Astrocyte of the cerebellum (primary cell): ENCODE measurements around the gene POC5.
A peak's percentile ranks its signal among the peaks of the same experiment; 100 is the strongest.
"Not testable (repeated sequence)": the region's sequence is repeated elsewhere in the genome, so short reads cannot be mapped to it uniquely, and the experiment has no call there.

ENCODE experiments used
- DNase-seq: peaks from one replicate; pipeline ENCODE4 v3.0.0-alpha.2; 2011; ENCODE audit warnings: low read depth
- H3K4me3 ChIP-seq: 2 replicates; pipeline ENCODE4 v1.5.1; 2011; ENCODE audit warnings: mild to moderate bottlenecking, low read depth, low read length, moderate library complexity
- in situ Hi-C: cut with HindIII; loops from 2 replicates; pipeline ENCODE4 v1.10.0; 2017; ENCODE audit warnings: low sequenced_read_pairs
- TF ChIP-seq, protein P1 (sequence below): IDR thresholded peaks from 2 replicates; pipeline ENCODE4 v1.5.1; 2012; ENCODE audit warnings: low read length, low read depth, moderate library complexity, mild to moderate bottlenecking; ENCODE audit errors: missing control alignments

POC5 gene

DNA sequence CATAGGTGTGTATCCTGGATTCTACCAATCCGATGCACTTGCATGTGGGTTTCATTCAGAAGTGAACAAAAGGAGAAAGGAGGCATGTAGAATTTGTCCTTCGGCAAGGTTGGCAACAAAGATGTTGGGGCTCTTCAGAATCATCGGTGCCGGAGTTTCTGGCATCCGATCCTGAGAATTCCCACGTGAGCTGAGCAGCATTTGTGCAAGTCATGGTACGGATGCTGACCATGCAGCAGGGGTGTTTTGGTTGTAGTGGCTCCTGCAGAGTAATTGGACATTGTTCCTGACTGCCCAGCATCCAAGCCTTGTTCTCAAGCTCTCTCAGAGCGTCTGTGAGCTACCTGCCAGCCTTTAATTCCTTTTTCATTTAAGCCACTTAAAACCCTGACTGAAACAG lies 19.0 kb upstream of the POC5 start:
- in situ Hi-C loops: no loop called here
- TF ChIP-seq, protein P1, sequence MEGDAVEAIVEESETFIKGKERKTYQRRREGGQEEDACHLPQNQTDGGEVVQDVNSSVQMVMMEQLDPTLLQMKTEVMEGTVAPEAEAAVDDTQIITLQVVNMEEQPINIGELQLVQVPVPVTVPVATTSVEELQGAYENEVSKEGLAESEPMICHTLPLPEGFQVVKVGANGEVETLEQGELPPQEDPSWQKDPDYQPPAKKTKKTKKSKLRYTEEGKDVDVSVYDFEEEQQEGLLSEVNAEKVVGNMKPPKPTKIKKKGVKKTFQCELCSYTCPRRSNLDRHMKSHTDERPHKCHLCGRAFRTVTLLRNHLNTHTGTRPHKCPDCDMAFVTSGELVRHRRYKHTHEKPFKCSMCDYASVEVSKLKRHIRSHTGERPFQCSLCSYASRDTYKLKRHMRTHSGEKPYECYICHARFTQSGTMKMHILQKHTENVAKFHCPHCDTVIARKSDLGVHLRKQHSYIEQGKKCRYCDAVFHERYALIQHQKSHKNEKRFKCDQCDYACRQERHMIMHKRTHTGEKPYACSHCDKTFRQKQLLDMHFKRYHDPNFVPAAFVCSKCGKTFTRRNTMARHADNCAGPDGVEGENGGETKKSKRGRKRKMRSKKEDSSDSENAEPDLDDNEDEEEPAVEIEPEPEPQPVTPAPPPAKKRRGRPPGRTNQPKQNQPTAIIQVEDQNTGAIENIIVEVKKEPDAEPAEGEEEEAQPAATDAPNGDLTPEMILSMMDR: no peak
- no peak overlapping the region for H3K4me3 ChIP-seq
- DNase-seq: no peak

DNA sequence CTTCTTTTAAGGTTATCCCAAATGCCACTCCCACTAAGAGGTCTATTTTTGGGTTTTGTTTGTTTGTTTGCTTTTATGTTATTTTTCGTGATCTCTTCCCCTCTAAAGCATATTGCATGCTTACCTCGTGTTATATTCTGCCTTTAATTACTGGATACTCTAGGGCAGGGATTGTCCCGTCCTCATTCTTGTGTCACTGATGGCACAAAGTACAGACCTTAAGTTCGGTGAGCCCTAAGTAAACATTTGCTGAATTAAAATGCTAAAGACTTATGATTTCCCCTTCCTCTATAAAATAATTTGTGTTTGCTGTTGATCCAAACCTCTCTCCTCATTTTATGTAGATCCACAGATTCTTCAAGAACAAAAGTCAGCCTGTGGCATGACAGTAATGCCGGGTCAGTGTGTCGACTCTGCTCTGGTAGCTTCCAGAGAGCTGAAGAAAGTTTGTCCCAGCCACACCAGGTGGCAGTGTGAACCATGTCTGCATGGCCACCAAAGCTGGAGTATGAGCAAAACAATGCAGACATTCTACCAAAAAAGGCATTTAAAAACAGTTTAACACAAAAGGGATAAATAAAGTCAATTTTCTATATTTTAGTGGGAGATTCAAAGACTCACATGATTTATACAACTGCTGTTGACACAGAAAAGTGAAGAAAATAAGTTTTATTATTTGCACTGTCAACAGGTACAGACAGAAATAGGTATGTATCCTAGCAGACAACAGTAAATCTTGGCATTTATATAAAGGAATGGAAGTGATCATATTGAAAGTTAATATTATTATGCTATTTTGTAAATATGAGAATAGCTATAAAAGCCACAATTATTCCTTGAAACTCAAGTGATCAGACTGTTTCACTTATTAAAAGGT lies 17.9 kb upstream of the POC5 start:
- no peak for DNase-seq
- in situ Hi-C loops: no loop called here
- H3K4me3 ChIP-seq: no peak overlapping the region
- TF ChIP-seq, protein P1: peak; percentile 34

- in situ Hi-C loops: no loop called here
- H3K4me3 ChIP-seq: no peak overlapping the region
- TF ChIP-seq, protein P1: no peak
- DNase-seq: no peak
These were observed 16.5 kb upstream of the POC5 start for GRCh38 chr5:75733767-75734166.

- DNase-seq, H3K4me3 ChIP-seq, in situ Hi-C loops: not testable (repeated sequence)
These were observed 14.3 kb upstream of the POC5 start for GRCh38 chr5:75731515-75731914.

DNA sequence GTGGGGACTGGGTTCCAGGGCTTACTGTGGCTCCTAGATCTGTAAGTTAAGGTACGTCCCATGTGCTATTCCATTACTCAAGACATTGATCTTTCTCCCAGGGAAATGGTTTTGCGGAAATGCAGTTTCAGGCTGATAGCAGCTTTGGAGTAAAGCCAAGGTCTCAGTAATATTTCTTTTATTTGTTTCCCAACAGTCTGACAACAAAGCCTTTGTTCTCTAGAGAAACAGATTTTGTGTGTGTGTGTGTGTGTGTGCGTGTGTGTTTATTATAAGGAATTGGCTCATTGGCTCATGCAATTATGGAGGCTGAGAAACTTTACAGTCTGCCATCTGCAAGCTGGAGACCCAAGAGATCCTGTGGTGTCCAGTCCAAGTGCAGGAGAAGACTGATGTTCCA lies 12.1 kb upstream of the POC5 start:
- in situ Hi-C loops: no loop called here
- TF ChIP-seq, protein P1: no peak

GRCh38 chr5:75727931-75728330 lies 10.7 kb upstream of the POC5 start:
- in situ Hi-C loops: no loop called here
- no peak overlapping the region for H3K4me3 ChIP-seq
- no peak for DNase-seq
- TF ChIP-seq, protein P1: no peak

More for the DNA sequence above, 12.1 kb upstream of the POC5 start:
- no peak overlapping the region for H3K4me3 ChIP-seq
- no peak for DNase-seq

- in situ Hi-C loops, DNase-seq, H3K4me3 ChIP-seq: not testable (repeated sequence)
These were observed 9.0 kb upstream of the POC5 start for GRCh38 chr5:75726224-75726623.

- no peak for DNase-seq
- in situ Hi-C loops: no loop called here
- TF ChIP-seq, protein P1: no peak
These were observed 6.1 kb upstream of the POC5 start for GRCh38 chr5:75723378-75723777.

More at GRCh38 chr5:75723378-75723777, 6.1 kb upstream of the POC5 start:
- no peak overlapping the region for H3K4me3 ChIP-seq
